LNCaP clone FGC (cell line): Measurements from ENCODE around the gene SPG11.

Experiments
- DNase-seq: peaks from one replicate; pipeline ENCODE4 v3.0.0-alpha.2; 2011; ENCODE audit warnings: low read depth
- H3K4me3 ChIP-seq: 2 replicates; pipeline ENCODE4 v1.5.1; 2011; ENCODE audit warnings: mild to moderate bottlenecking, low read depth, low read length, control low read depth
- CTCF ChIP-seq: IDR thresholded peaks from 2 replicates; pipeline ENCODE4 v1.5.1; 2012; ENCODE audit warnings: mild to moderate bottlenecking; ENCODE audit not compliant: control insufficient read depth, insufficient read depth; ENCODE audit errors: extremely low read depth

The SPG11 gene

GRCh38 chr15:44584162-44584749, 79.2 kb downstream of the SPG11 start:
- no peak for DNase-seq

GRCh38 chr15:44580105-44580504, 83.4 kb downstream of the SPG11 start:
- DNase-seq: peak; percentile 61
- TF ChIP-seq CTCF: no peak
- no peak overlapping the region for H3K4me3 ChIP-seq

More at GRCh38 chr15:44584162-44584749, 79.2 kb downstream of the SPG11 start:
- peak; percentile 61 for TF ChIP-seq CTCF
- H3K4me3 ChIP-seq: no peak overlapping the region

- no peak overlapping the region for H3K4me3 ChIP-seq
- no peak for TF ChIP-seq CTCF
- no peak for DNase-seq
Observed at GRCh38 chr15:44574734-44575133, 88.7 kb downstream of the SPG11 start.

GRCh38 chr15:44573386-44573785, 90.1 kb downstream of the SPG11 start:
- no peak for TF ChIP-seq CTCF
- no peak for DNase-seq
- H3K4me3 ChIP-seq: no peak overlapping the region

GRCh38 chr15:44570361-44570760, 93.1 kb downstream of the SPG11 start:
- H3K4me3 ChIP-seq: no peak overlapping the region
- no peak for DNase-seq
- no peak for TF ChIP-seq CTCF

GRCh38 chr15:44569316-44569715, 94.1 kb downstream of the SPG11 start:
- no peak for TF ChIP-seq CTCF
- DNase-seq: no peak
- H3K4me3 ChIP-seq: no peak overlapping the region

GRCh38 chr15:44568338-44568737, 95.1 kb downstream of the SPG11 start:
- no peak overlapping the region for H3K4me3 ChIP-seq
- DNase-seq: no peak
- TF ChIP-seq CTCF: no peak
